ENCODE data around the gene ARFGAP2. TPM values are rescaled to one million over a fixed set of nuclear protein-coding genes. Genes with fewer than 3 reads are reported as not detected.

Gene ARFGAP2
- total RNA-seq, 1 donor from 2014 or later = 99.9 TPM

- no peak for TF ChIP-seq CTCF (conservative IDR thresholded peaks at IDR 0.05)
- H3K9me3 Mint-ChIP-seq = no peaks in the 10 kb centered on the region
- no peaks in the 10 kb centered on the region for H3K36me3 Mint-ChIP-seq
- peak overlapping the region; percentile 65 for H3K27ac Mint-ChIP-seq
- DNase-seq (ENCODE audit: extremely low spot score, unreplicated experiment) = no peak
- no peaks in the 10 kb centered on the region for H3K27me3 Mint-ChIP-seq
- H3K4me1 Mint-ChIP-seq (ENCODE audit: unreplicated experiment) = peaks cover 22% of the 10 kb centered on the region
- H3K4me3 Mint-ChIP-seq = peak overlapping the region; percentile 89
Observed at GRCh38 chr11:47184711-47185304, 8.1 kb upstream of the ARFGAP2 start.

- no peaks in the 10 kb centered on the region for H3K9me3 Mint-ChIP-seq
- H3K27me3 Mint-ChIP-seq = no peaks in the 10 kb centered on the region
- no peak for DNase-seq (ENCODE audit: extremely low spot score, unreplicated experiment)
- peaks cover 21% of the 10 kb centered on the region for H3K4me1 Mint-ChIP-seq (ENCODE audit: unreplicated experiment)
- no peak for TF ChIP-seq CTCF (conservative IDR thresholded peaks at IDR 0.05)
- peak overlapping the region; percentile 23 for H3K27ac Mint-ChIP-seq
- H3K4me3 Mint-ChIP-seq = peak overlapping the region; percentile 89
- H3K36me3 Mint-ChIP-seq = peaks cover 3% of the 10 kb centered on the region
Observed at GRCh38 chr11:47183969-47184368, 7.3 kb upstream of the ARFGAP2 start.

- H3K27ac Mint-ChIP-seq = peak overlapping the region; percentile 23
Observed at GRCh38 chr11:47183031-47183856, 6.6 kb upstream of the ARFGAP2 start.

GRCh38 chr11:47182380-47182779 is 5.7 kb upstream of the ARFGAP2 start:
- H3K4me3 Mint-ChIP-seq = no peak overlapping the region
- H3K36me3 Mint-ChIP-seq = peaks cover 4% of the 10 kb centered on the region
- H3K27me3 Mint-ChIP-seq = no peaks in the 10 kb centered on the region
- no peak overlapping the region for H3K27ac Mint-ChIP-seq
- no peak for TF ChIP-seq CTCF (conservative IDR thresholded peaks at IDR 0.05)
- peaks cover 18% of the 10 kb centered on the region for H3K4me1 Mint-ChIP-seq (ENCODE audit: unreplicated experiment)
- no peak for DNase-seq (ENCODE audit: extremely low spot score, unreplicated experiment)
- no peaks in the 10 kb centered on the region for H3K9me3 Mint-ChIP-seq

More at GRCh38 chr11:47183031-47183856, 6.6 kb upstream of the ARFGAP2 start:
- Mint-ChIP-seq H3K4me1 (ENCODE audit: unreplicated experiment) (peaks cover 21% of the 10 kb centered on the region), H3K9me3 (no peaks in the 10 kb centered on the region), H3K4me3 (peak overlapping the region; percentile 49), H3K36me3 (peaks cover 3% of the 10 kb centered on the region), H3K27me3 (no peaks in the 10 kb centered on the region)
- TF ChIP-seq CTCF (conservative IDR thresholded peaks at IDR 0.05) = no peak
- no peak for DNase-seq (ENCODE audit: extremely low spot score, unreplicated experiment)

- Mint-ChIP-seq H3K27me3 (no peaks in the 10 kb centered on the region), H3K36me3 (peaks cover 7% of the 10 kb centered on the region), H3K4me3 (no peak overlapping the region), H3K27ac (no peak overlapping the region), H3K4me1 (ENCODE audit: unreplicated experiment) (peaks cover 21% of the 10 kb centered on the region), H3K9me3 (no peaks in the 10 kb centered on the region)
- no peak for TF ChIP-seq CTCF (conservative IDR thresholded peaks at IDR 0.05)
- no peak for DNase-seq (ENCODE audit: extremely low spot score, unreplicated experiment)
Observed at GRCh38 chr11:47181271-47181670, 4.6 kb upstream of the ARFGAP2 start.
